Measurements from ENCODE around the gene ATG4C. TPM values are rescaled to one million over a fixed set of nuclear protein-coding genes. Genes with fewer than 3 reads are reported as not detected.

The ATG4C gene
- total and polyA plus RNA-seq, 10 of the 15 experiments (the other 5 are each of a cell fraction or from before 2014, with no cell fraction given), result 8.1 to 30.9 (median 18.9) TPM

- Histone ChIP-seq H3K4me3 (no peak overlapping the region), H3K9ac (ENCODE audit: control insufficient read depth, insufficient read depth, low read length) (no peak overlapping the region), H2AFZ (ENCODE audit: control insufficient read depth, low read depth, low read length) (no peak overlapping the region), H3K27ac (ENCODE audit: control insufficient read depth, insufficient read depth) (no peak overlapping the region), H3K4me1 (ENCODE audit: control insufficient read depth, insufficient read depth, low read length) (no peaks in the 10 kb centered on the region), H3K9me3 (replicated peaks; ENCODE audit: control insufficient read depth, insufficient read depth, low read length) (no peaks in the 10 kb centered on the region; the same call in 2 of the 3 replicates), H3K27me3 (replicated peaks in 1 of 2; ENCODE audit: control insufficient read depth in 2 of 2, insufficient read depth in 2 of 2, low read length in 1 of 2) (no peaks in the 10 kb centered on the region), H4K20me1 (ENCODE audit: control insufficient read depth, insufficient read depth) (no peaks in the 10 kb centered on the region), H3K36me3 (ENCODE audit: control insufficient read depth in 2 of 2, insufficient read depth in 2 of 2, low read length in 1 of 2) (no peaks in the 10 kb centered on the region), H3K4me2 (ENCODE audit: control insufficient read depth, insufficient read depth) (no peak overlapping the region), H3K79me2 (ENCODE audit: control insufficient read depth, insufficient read depth, low read length) (no peaks in the 10 kb centered on the region)
- 66% methylated on average over 3 of the region's 3 CpGs for WGBS (ENCODE audit: insufficient coverage, insufficient replicate concordance, low lambda C conversion rate, missing lambda C conversion rate)
- CTCF ChIA-PET, result interaction anchor here (0.9 to 1.6 kb wide), 4 partner anchors 8 to 228 kb away, joined by 3 to 5 read pairs (median 4); no protein-coding TSS in a partner anchor
- in situ Hi-C loops (cut with MboI), result no loop called here
- ATAC-seq (no peak), FAIRE-seq (no peak), DNase-seq (ENCODE audit: low read depth, low spot score) (no peak)
- RAD21 ChIA-PET (ENCODE audit: unreplicated experiment), result interaction anchor here (0.7 to 0.9 kb wide), 2 partner anchors 10 to 56 kb away, joined by 3 read pairs; no protein-coding TSS in a partner anchor
- SMC1A ChIA-PET (ENCODE audit: uncharacterized antibody, unreplicated experiment), result interaction anchor here (0.7 to 3.2 kb wide), 5 partner anchors 10 to 228 kb away, joined by 4 to 18 read pairs (median 4); no protein-coding TSS in a partner anchor
- intact Hi-C loops (cut with micrococcal nuclease; ENCODE audit: unreplicated experiment), result no loop called here
- no TSS peak for BruUV-seq (replicated peaks)
- POLR2A ChIA-PET, result no interaction called here
- TF ChIP-seq BACH1 (IDR thresholded peaks at IDR 0.05; ENCODE audit: borderline replicate concordance), result no peak
- TF ChIP-seq IRF4 (IDR thresholded peaks at IDR 0.05; ENCODE audit: low read depth, low read length), result no peak
- no peak for TF ChIP-seq MXI1 (IDR thresholded peaks at IDR 0.05; ENCODE audit: low read depth, low read length)
- no peak for TF ChIP-seq ZNF622 (IDR thresholded peaks at IDR 0.05)
- no peak for TF ChIP-seq RELA (IDR thresholded peaks at IDR 0.05; ENCODE audit: borderline replicate concordance, partially characterized antibody)
- no peak for TF ChIP-seq IKZF1 (conservative IDR thresholded peaks at IDR 0.05)
- no peak for TF ChIP-seq ZBTB40 (IDR thresholded peaks at IDR 0.05; ENCODE audit: borderline replicate concordance)
- TF ChIP-seq ATF2 (IDR thresholded peaks at IDR 0.05; ENCODE audit: low read length), result no peak
- TF ChIP-seq IKZF2 (IDR thresholded peaks at IDR 0.05), result no peak
- TF ChIP-seq ATF3 (IDR thresholded peaks at IDR 0.05; ENCODE audit: borderline replicate concordance, extremely low read depth, low read depth, low read length), result no peak
- TF ChIP-seq CUX1 (IDR thresholded peaks at IDR 0.05; ENCODE audit: insufficient replicate concordance, low read depth, low read length), result no peak
- no peak for TF ChIP-seq PAX5 (IDR thresholded peaks at IDR 0.05; ENCODE audit: borderline replicate concordance, low read depth, low read length)
These were observed 48.3 kb upstream of the ATG4C start for GRCh38 chr1:62735491-62736171.
